ENCODE results near the gene GLDC. TPM values are rescaled to one million over a fixed set of nuclear protein-coding genes. Genes with fewer than 3 reads are reported as not detected.
"Not testable (repeated sequence)": the region's sequence is repeated elsewhere in the genome, so short reads cannot be mapped to it uniquely, and the experiment has no call there.

GLDC gene
- total RNA-seq, 1 donor from 2014 or later: 29.1 TPM

DNA sequence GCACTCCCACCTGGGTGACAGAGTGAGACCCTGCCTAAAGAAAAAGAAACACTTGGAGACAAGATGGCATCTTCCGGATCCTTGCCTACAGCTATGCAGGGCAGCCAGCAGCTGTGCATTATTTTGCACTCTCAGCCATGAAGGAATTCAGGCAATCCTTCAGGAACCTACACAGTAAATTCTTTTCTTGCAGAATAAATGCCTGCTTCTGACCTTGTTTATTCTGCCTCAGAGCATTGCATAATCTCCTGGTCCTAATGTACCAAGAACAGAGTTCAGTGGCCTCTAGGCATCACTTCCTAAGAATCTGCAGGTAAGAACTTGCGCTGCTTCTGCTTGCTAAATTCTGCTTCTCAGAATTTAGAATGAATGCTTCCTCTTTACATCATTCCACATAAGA lies 16.8 kb downstream of the GLDC start:
- Mint-ChIP-seq H3K9me3 (ENCODE audit: unreplicated experiment) (no peaks in the 10 kb centered on the region), H3K27ac (ENCODE audit: unreplicated experiment) (no peak overlapping the region), H3K36me3 (ENCODE audit: low read depth, unreplicated experiment) (no peaks in the 10 kb centered on the region), H3K4me1 (ENCODE audit: unreplicated experiment) (no peaks in the 10 kb centered on the region), H3K4me3 (ENCODE audit: unreplicated experiment) (no peak overlapping the region), H3K27me3 (ENCODE audit: unreplicated experiment) (peaks cover 2% of the 10 kb centered on the region)
- DNase-seq (ENCODE audit: low spot score): no peak
- TF ChIP-seq, protein P1, sequence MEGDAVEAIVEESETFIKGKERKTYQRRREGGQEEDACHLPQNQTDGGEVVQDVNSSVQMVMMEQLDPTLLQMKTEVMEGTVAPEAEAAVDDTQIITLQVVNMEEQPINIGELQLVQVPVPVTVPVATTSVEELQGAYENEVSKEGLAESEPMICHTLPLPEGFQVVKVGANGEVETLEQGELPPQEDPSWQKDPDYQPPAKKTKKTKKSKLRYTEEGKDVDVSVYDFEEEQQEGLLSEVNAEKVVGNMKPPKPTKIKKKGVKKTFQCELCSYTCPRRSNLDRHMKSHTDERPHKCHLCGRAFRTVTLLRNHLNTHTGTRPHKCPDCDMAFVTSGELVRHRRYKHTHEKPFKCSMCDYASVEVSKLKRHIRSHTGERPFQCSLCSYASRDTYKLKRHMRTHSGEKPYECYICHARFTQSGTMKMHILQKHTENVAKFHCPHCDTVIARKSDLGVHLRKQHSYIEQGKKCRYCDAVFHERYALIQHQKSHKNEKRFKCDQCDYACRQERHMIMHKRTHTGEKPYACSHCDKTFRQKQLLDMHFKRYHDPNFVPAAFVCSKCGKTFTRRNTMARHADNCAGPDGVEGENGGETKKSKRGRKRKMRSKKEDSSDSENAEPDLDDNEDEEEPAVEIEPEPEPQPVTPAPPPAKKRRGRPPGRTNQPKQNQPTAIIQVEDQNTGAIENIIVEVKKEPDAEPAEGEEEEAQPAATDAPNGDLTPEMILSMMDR (IDR thresholded peaks at IDR 0.05; ENCODE audit: unreplicated experiment): no peak

GRCh38 chr9:6625363-6625762 lies 20.2 kb downstream of the GLDC start:
- Mint-ChIP-seq H3K36me3 (ENCODE audit: low read depth, unreplicated experiment) (peaks cover 5% of the 10 kb centered on the region), H3K27me3 (ENCODE audit: unreplicated experiment) (no peaks in the 10 kb centered on the region), H3K4me1 (ENCODE audit: unreplicated experiment) (no peaks in the 10 kb centered on the region), H3K9me3 (ENCODE audit: unreplicated experiment) (no peaks in the 10 kb centered on the region), H3K4me3 (ENCODE audit: unreplicated experiment) (no peak overlapping the region), H3K27ac (ENCODE audit: unreplicated experiment) (no peak overlapping the region)
- TF ChIP-seq, protein P1 (IDR thresholded peaks at IDR 0.05; ENCODE audit: unreplicated experiment): no peak
- no peak for DNase-seq (ENCODE audit: low spot score)

DNA sequence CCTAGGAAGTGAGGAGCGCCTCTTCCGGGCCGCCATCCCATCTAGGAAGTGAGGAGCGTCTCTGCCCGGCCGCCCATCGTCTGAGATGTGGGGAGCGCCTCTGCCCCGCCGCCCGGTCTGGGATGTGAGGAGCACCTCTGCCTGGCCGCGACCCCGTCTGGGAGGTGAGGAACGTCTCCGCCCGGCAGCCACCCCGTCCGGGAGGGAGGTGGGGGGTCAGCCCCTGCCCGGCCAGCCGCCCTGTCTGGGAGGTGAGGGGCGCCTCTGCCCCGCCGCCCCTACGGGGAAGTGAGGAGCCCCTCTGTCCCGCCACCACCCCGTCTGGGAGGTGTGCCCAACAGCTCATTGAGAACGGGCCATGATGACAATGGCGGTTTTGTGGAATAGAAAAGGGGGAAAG lies 22.7 kb downstream of the GLDC start:
- H3K4me3 Mint-ChIP-seq (ENCODE audit: unreplicated experiment); H3K27ac Mint-ChIP-seq (ENCODE audit: unreplicated experiment); DNase-seq (ENCODE audit: low spot score); H3K9me3 Mint-ChIP-seq (ENCODE audit: unreplicated experiment); H3K36me3 Mint-ChIP-seq (ENCODE audit: low read depth, unreplicated experiment); H3K4me1 Mint-ChIP-seq (ENCODE audit: unreplicated experiment); H3K27me3 Mint-ChIP-seq (ENCODE audit: unreplicated experiment): not testable (repeated sequence)

- DNase-seq (ENCODE audit: low spot score): no peak
- Mint-ChIP-seq H3K27me3 (ENCODE audit: unreplicated experiment) (peaks cover 2% of the 10 kb centered on the region), H3K4me1 (ENCODE audit: unreplicated experiment) (no peaks in the 10 kb centered on the region), H3K36me3 (ENCODE audit: low read depth, unreplicated experiment) (peaks cover 5% of the 10 kb centered on the region), H3K9me3 (ENCODE audit: unreplicated experiment) (no peaks in the 10 kb centered on the region), H3K27ac (ENCODE audit: unreplicated experiment) (no peak overlapping the region), H3K4me3 (ENCODE audit: unreplicated experiment) (no peak overlapping the region)
- TF ChIP-seq, protein P1 (IDR thresholded peaks at IDR 0.05; ENCODE audit: unreplicated experiment): no peak
Measured at GRCh38 chr9:6620796-6621195, 24.7 kb downstream of the GLDC start.

DNA sequence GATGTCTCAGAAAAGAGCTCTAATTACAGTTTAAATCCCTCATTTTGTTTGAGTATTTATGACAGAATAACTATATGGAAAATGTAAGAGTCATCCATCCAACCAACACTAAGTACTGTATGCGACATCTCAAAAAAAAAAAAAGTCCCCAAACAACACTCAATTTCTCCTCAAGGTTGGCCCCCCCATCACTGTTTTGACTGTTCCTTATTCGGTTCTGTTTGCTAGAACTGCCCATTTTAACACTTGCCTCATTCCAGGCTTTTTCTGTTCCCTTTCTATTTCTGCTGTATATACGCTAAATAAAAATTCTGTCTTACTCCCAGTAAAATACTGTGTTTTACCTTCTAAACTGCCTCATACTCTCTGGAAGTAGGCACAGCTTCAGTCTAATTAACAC lies 25.2 kb downstream of the GLDC start:
- peaks cover 5% of the 10 kb centered on the region for H3K36me3 Mint-ChIP-seq (ENCODE audit: low read depth, unreplicated experiment)
- TF ChIP-seq, protein P1 (IDR thresholded peaks at IDR 0.05; ENCODE audit: unreplicated experiment): no peak
- H3K27ac Mint-ChIP-seq (ENCODE audit: unreplicated experiment): no peak overlapping the region
- no peaks in the 10 kb centered on the region for H3K9me3 Mint-ChIP-seq (ENCODE audit: unreplicated experiment)
- H3K4me3 Mint-ChIP-seq (ENCODE audit: unreplicated experiment): no peak overlapping the region
- no peak for DNase-seq (ENCODE audit: low spot score)
- no peaks in the 10 kb centered on the region for H3K4me1 Mint-ChIP-seq (ENCODE audit: unreplicated experiment)
- H3K27me3 Mint-ChIP-seq (ENCODE audit: unreplicated experiment): peaks cover 2% of the 10 kb centered on the region

DNA sequence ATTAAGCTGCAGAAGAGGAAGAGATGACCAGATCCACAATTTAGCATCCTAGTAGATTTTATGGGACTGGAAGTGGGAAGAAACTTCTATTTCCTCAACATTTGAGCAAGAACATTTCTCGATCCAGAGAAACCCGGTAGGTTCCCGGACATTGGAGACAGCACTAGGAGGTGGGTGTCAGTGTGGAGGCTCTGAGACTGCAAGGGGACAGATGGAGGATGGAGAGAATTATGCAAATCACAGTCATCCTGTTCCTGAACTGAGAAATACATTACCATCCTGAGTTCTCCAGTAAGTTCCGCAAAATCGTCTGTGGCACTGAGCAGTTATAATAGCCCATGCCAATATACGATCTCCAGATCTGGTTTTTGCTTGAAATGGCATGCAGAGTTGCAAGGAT lies 25.6 kb downstream of the GLDC start:
- DNase-seq (ENCODE audit: low spot score): no peak
- no peak overlapping the region for H3K4me3 Mint-ChIP-seq (ENCODE audit: unreplicated experiment)
- TF ChIP-seq, protein P1 (IDR thresholded peaks at IDR 0.05; ENCODE audit: unreplicated experiment): no peak
- no peaks in the 10 kb centered on the region for H3K9me3 Mint-ChIP-seq (ENCODE audit: unreplicated experiment)
- H3K27me3 Mint-ChIP-seq (ENCODE audit: unreplicated experiment): peaks cover 2% of the 10 kb centered on the region
- no peaks in the 10 kb centered on the region for H3K4me1 Mint-ChIP-seq (ENCODE audit: unreplicated experiment)
- H3K27ac Mint-ChIP-seq (ENCODE audit: unreplicated experiment): no peak overlapping the region
- peaks cover 5% of the 10 kb centered on the region for H3K36me3 Mint-ChIP-seq (ENCODE audit: low read depth, unreplicated experiment)

Data from endothelial cell (in vitro differentiated cells).